8988T (cell line): ENCODE measurements around the gene CAMSAP3.

ENCODE experiments used
- DNase-seq: peaks from one replicate; pipeline ENCODE4 v3.0.0; 2011

Gene CAMSAP3, protein sequence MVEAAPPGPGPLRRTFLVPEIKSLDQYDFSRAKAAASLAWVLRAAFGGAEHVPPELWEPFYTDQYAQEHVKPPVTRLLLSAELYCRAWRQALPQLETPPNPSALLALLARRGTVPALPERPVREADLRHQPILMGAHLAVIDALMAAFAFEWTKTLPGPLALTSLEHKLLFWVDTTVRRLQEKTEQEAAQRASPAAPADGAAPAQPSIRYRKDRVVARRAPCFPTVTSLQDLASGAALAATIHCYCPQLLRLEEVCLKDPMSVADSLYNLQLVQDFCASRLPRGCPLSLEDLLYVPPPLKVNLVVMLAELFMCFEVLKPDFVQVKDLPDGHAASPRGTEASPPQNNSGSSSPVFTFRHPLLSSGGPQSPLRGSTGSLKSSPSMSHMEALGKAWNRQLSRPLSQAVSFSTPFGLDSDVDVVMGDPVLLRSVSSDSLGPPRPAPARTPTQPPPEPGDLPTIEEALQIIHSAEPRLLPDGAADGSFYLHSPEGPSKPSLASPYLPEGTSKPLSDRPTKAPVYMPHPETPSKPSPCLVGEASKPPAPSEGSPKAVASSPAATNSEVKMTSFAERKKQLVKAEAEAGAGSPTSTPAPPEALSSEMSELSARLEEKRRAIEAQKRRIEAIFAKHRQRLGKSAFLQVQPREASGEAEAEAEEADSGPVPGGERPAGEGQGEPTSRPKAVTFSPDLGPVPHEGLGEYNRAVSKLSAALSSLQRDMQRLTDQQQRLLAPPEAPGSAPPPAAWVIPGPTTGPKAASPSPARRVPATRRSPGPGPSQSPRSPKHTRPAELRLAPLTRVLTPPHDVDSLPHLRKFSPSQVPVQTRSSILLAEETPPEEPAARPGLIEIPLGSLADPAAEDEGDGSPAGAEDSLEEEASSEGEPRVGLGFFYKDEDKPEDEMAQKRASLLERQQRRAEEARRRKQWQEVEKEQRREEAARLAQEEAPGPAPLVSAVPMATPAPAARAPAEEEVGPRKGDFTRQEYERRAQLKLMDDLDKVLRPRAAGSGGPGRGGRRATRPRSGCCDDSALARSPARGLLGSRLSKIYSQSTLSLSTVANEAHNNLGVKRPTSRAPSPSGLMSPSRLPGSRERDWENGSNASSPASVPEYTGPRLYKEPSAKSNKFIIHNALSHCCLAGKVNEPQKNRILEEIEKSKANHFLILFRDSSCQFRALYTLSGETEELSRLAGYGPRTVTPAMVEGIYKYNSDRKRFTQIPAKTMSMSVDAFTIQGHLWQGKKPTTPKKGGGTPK

DNA sequence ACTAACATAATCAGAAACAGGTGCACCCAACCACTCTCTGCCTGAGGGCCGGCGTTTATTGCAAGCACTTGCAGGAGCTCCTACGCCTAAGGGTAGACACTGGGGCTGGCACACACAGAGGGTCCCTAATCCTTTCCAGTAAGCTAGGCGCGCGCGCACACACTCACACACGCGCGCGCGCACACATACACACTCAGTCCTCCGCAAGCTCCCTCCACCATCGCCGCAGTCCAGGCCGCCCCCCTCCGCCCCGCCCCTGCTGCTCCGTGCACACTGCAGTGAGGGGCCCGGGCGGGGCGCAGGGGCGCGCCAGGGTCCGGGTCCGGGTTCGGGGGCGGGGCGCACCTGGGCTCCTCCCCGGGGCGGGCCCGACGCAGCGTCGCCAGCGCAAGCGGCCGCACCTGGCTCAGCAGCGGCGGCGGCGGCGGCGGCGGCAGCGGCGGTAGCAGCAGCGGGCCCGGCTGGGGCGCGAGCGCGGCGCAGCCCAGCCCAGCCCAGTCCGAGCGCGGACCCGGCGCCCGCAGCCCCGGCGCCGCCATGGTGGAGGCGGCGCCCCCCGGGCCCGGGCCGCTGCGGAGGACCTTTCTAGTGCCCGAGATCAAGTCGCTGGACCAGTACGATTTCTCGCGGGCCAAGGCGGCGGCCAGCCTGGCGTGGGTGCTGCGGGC, at the start of gene CAMSAP3:
Gene CAMSAP3, plus strand, starts transcription at position 398 of the 668 bp plus-strand sequence. Its CDS starts 140 bp downstream, at position 538.
- no peak for DNase-seq

DNA sequence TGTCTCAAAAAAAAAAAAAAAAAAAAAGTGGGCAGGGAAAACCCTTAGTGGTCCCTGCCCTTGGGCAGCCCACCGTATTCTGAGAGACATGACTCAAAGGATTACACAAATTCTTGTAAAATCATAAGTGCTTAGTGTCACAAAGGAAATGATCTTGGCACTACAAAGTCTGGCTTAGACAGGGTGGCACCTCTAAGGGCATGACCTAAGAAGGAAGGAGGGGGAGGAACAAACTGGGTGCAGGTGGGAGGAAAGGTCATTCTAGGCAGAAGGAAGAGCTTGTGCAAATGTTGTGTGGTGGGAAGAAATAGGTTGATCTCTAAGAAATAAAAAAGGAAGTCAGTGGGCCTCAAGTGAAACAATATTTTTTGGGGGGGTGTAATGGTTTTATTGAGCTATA, 49.8 kb upstream of the CAMSAP3 start:
- DNase-seq, result no peak

DNA sequence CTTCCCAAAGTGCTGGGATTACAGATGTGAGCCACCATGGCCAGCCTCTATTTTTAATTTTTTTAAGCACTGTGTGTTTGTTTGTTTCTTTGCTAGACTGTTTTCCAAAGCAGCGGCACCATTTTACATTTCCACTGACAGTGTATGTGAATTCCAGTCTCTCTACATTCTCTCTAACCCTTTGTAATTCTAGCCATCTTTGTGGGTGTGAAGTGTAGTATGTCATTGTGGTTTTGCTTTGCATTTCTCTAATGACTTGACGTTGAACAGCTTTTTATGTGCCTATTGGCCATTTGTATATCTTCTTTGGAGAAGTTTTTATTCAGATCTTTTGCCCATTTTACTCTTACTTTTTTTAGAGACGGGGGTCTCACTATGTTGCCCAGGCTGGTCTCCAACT, 48.5 kb upstream of the CAMSAP3 start:
- DNase-seq, result no peak

DNA sequence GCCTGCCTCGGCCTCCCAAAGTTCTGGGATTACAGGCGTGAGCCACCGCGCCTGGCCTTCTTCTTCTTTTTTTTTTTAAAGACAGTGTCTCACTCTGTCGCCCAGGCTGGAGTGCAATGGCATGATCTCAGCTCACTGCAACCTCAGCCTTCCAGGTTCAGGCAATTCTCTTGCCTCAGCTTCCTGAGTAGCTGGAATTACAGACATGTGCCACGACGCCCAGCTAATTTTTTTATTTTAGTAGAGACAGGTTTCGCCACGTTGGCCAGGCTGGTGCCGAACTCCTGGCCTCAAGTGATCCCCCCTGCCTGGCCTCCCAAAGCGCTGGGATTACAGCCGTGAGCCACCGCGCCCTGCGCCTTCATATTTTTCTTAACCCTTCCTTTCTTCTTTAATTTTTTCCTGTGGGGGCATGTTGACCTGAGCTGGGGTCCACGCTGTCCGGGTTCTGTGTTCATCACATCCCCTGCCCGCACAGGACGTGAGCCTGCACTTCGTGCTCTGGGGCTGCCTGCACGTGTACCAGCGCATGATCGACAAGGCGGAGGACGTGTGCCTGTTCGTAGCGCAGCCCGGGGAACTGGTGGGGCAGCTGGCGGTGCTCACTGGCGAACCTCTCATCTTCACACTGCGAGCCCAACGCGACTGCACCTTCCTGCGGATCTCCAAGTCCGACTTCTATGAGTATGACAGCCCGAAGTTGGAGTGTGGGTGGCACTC, 46.1 kb upstream of the CAMSAP3 start:
- no peak for DNase-seq

DNA sequence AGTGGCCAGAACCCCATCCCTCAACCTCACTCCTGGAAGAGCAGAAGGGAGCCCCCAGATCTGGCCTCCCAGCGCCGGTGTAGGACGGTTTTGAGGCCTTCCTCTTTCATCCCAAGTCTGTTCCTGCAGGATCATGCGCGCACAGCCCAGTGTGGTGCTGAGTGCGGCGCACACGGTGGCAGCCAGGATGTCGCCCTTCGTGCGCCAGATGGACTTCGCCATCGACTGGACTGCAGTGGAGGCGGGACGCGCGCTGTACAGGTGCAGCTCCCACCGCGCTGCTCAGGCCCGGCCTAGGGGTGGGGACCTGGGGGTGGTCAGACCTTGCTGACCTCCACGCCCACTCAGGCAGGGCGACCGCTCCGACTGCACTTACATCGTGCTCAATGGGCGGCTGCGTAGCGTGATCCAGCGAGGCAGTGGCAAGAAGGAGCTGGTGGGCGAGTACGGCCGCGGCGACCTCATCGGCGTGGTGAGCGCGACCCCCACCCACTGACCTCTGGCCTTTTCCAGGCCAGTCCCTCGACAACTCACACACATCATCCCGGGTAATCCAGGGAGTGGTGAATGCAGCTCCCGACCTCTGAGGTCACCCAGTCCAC, 45.4 kb upstream of the CAMSAP3 start:
- no peak for DNase-seq

DNA sequence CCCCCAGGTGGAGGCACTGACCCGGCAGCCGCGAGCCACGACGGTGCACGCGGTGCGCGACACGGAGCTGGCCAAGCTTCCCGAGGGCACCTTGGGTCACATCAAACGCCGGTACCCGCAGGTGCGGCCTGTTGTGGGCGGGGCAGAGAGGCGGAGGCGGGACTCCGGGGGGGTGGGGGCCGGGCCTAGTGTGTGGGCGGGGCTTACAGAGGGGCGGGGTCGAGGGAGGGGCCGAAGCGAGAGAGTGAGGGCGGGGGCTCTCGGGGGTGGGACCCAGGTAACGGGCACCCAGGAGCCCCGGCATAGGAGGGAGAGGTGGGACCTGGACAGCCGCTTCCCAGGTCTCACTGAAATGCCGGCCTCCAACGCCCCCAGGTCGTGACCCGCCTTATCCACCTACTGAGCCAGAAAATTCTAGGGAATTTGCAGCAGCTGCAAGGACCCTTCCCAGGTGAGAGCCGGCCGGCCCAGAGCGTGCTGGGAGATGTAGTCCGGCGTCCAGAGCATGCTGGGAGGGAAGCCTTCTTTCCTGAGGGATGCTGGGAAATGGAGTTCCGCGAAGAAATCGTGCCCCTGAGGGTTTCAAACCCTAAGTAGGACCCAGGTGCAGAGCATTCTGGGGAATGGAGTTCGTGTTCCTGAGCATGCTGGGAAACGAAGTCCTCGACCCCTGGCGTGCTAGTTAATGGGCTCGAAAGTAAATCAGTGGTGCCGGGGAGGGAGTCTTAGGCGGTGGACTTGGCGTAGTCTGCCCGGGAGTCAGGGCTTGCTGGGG, 44.5 kb upstream of the CAMSAP3 start:
- DNase-seq, result peak; percentile 82

DNA sequence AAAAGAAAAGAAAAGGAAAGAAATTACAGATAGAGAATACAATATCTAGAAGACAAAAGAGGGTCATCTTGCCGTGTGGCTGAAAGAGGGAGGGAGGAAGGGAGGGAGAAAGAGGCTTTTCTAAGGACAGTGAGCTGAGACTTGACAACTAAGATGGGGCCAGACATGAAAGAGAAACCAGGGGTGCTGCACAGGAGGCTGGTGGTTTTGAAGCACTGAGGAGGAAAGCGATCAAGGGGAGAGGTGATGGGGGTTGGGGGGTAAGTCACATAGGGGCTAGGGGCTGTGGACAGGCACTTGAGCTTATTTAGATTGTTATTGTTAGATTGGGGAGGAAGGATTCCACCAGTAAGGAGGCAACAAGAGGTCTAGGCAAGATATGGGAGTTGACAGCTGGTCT, 42.9 kb upstream of the CAMSAP3 start:
- no peak for DNase-seq

DNA sequence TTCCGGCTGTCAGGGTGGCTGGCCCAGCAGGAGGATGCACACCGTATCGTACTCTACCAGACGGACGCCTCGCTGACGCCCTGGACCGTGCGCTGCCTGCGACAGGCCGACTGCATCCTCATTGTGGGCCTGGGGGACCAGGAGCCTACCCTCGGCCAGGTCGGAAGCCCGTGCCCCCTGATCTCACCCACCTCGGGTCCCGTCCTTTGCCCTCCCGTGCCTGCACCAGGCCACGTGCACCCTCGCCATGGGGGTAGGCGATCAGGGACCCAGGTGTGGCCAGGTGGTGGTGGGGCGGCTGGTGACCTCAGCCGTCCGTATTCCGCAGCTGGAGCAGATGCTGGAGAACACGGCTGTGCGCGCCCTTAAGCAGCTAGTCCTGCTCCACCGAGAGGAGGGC, 41.1 kb upstream of the CAMSAP3 start:
- DNase-seq, result no peak

DNA sequence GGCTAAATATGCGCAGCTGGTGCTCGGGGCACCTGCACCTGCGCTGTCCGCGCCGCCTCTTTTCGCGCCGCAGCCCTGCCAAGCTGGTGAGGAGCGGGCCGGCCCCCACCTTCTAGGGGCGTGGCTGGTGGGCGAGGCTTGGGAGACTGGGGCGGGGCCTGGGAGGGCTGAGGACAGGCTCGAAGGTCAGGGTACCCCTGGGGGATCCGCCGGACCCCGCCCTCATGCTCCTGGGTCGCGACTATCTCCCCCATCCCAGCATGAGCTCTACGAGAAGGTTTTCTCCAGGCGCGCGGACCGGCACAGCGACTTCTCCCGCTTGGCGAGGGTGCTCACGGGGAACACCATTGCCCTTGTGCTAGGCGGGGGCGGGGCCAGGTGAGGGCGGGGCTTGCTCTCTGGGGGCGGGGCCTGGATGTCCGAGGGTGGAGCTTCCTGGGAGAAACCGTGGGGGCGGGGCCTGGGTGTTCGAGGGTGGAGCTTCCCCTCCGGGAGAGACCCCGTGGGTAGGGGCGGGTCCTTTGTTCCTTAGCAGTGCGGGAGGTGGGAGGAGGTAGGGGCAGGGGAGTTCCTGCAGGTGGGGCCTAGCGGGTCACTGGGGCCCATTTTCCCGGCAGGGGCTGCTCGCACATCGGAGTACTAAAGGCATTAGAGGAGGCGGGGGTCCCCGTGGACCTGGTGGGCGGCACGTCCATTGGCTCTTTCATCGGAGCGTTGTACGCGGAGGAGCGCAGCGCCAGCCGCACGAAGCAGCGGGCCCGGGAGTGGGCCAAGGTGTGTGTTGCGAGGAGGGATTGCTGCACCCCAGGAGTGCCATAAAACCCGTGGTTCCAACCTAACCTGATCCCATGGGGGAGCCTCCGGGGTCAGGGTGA, 40.4 kb upstream of the CAMSAP3 start:
- DNase-seq, result peak; percentile 74

DNA sequence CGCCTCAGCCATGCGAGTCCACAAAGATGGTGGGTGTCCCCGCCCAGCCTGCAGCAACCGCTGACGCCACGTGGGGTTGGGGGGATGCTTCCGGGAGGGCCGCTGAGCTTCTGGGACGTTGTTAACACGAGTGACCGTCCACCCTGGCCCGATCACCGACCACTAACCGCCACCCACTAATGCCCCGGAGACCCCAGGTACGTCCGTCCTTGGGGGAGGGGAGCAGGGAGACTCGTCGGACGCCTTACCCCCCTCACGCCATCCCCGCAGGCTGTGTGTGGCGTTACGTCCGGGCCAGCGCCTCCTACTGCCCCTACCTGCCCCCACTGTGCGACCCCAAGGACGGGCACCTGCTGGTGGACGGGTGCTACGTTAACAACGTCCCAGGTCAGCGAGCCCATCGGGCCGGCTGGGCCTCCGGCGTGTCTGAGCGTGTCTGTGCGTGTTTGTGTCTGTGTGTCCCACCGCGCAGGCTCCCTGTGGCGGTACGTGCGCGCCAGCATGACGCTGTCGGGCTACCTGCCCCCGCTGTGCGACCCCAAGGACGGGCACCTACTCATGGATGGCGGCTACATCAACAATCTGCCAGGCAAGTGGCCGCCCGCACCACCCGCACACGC, 38.9 kb upstream of the CAMSAP3 start:
- DNase-seq, result no peak

DNA sequence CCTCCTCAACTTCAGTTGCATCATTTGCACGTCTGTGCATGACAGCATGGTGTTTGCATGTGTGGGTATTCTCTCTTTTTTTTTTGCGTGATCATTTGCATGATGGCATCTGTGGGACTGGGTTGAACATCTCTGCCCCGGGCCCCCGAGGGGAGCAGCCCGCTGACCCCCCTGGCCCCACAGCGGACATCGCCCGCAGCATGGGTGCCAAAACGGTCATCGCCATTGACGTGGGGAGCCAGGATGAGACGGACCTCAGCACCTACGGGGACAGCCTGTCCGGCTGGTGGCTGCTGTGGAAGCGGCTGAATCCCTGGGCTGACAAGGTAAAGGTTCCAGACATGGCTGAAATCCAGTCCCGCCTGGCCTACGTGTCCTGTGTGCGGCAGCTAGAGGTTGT, 37.0 kb upstream of the CAMSAP3 start:
- no peak for DNase-seq

DNA sequence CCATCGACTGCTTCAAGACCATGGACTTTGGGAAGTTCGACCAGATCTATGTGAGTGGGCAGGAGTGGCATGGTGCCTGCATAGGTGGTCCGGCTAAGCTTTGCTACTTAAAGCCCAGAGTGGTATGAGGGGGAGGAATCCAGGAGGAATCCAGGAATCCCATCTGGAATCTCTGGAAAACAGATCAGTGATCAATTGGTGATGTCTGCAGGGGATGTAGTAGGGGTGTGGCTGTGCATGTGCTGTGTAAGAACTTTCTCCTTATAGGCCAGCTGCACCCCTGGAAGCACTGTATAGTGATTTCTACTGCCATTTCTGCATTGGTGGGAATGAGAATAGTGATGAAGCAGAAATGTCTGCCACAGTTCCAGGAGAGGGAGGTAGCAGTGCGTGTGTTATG, 36.6 kb upstream of the CAMSAP3 start:
- no peak for DNase-seq

DNA sequence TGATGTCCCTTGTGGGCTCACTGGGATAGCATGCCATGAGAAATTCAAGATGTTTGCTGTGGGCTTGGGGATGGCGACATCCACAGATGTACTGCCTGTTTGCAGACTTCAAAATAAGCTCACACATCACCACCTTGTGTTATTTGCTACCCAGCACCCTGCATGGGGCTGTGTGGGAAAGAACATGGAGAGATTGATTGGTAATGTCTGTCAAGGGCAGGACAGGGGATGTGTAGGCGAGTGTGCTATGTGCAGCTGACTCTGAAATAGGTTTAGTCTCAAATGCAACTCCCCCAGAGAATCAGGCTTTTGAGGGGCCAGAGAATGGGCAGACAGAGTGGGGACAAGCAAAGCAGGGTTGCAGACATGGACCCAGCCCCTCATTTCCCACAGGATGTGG, 35.4 kb upstream of the CAMSAP3 start:
- no peak for DNase-seq

DNA sequence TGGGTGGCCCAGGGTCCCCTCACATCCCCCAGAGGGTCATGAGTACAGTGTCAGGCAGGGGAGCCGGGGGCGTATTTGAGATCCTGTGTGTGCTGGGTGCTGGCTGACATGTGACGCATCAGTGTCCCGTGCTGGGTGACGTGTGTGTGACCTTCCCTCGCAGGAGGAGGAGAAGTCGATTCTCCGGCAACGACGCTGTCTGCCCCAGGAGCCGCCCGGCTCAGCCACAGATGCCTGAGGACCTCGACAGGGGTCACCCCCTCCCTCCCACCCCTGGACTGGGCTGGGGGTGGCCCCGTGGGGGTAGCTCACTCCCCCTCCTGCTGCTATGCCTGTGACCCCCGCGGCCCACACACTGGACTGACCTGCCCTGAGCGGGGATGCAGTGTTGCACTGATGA, 34.3 kb upstream of the CAMSAP3 start:
- DNase-seq, result no peak

DNA sequence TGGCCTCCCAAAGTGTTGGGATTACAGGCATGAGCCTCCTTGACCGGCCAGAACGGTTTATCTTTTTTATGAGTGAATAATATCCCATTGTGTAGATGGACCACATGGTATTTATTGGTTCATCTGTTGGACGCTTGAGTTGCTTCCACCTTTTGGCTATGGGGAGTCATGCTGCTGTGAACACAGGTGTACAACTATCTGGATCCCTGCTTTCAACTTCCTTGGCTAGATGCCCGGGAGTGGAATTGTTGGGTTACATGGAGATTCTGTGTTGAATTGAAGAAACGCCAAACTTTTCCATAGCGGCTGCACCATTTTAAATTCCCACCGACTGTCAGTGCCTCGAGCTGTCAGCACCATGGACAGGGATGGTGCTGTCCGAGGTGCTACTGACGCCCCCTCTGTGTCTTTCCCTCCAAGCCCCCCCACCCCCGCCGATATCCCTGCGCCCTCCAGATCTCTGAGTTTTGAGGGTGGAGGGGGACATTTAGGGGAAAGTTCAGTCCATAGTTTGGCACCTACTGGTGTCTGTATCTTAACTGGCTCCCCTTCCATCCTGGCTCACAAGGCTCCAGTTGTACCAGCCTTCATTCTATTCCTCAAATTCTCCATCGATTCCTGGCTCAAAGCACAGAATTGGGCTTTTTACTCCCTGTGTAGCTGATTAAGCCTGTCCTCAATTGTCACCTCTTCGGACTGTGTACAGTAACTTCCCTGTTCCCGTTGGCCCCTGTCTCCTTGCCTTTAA, 32.8 kb upstream of the CAMSAP3 start:
- no peak for DNase-seq

DNA sequence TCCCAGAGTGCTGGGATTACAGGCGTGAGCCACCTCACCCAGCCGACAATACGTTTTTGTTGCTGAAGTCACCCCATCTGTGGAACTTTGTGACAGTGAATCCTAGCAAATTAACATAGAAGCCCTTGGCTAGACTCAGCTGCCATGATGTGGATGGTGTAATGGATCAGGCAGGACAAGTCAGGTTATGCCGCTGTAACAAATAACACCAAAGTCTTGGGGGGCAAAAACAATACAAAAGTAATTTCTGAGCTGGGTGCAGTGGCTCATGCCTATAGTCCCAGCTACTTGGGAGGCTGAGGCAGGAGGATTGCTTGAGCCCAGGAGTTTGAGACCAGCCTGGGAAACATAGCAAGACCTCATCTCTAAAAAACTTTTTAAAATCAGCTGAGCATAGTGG, 30.8 kb upstream of the CAMSAP3 start:
- DNase-seq, result no peak

DNA sequence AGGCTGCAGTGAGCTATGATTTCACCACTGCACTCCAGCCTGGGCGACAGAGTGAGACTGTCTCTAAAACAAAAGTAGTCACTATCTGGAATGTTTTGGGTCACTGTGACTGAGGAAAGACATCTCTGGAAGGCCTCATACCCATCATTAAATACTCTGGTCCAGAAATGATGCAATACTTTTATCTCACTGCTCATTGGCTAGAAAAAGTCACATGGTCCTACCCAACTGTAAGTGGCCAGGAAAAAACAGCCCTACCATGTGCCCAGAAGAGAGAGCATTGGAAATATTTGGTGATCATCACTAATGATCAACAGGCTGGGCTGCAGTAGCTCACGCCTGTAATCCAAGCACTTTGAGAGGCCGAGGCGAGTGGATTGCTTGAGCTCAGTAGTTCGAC, 30.3 kb upstream of the CAMSAP3 start:
- DNase-seq, result no peak

DNA sequence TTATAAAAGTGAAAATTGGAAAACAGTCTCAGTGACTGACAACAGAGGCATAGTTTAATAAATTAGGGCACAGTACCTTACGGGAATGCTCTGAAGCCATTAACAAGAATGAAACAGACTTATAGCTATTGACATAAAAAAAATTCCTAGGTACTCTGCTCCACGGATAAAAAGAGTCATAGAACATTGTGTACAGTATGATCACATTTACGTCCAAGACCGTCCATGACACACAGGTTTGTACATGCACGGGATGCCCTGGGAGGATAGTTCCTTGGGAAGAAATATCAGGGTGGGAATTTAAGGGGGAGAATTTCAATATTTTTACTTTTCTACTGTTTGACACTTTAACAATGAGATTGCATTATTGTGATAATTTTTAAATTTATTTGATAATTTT, 24.9 kb upstream of the CAMSAP3 start:
- no peak for DNase-seq
